ENCODE results near the gene CACNG7.

DNA sequence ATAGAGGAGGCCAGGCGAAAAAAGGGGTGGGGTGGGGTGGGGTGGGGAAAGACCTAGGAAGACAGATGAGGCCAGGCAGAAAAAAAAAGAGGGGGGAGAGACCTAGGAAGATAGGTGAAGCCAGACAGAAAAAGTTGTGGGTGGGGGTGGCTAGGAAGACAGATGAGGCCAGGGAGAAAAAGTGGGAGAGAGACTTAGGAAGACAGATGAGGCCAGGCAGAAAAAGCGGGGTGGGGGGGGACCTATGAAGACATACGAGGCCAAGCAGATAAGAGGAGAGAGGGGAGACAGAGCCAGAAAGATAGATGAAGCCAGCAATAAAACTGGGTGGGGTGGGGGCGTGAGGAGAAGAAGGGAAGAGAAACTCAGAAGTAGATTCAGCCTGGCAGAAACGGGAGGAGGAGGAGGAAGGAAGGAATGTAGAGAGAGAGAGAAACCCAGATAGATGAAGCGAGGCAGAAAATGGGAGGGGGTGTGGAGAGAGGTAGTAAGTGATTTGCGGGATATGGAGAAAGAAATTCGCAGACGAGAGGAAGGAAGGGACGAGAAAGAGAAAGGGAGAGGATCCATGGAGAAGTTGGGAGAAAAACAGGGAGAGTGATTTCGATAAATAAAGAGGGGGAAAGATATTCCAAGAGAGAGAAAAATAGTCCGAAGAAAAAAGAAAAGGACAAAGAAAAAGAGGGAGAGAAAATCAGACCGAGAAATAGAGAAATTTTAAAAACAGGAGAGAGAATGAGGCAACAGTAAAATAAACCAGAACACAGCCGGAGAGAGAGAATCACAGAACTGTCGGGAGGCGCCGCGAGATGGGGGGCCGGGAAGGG, 70.1 kb downstream of the CACNG7 start:
- TF ChIP-seq EZH2 (IDR thresholded peaks at IDR 0.05; ENCODE audit: borderline replicate concordance, insufficient read depth, low read length, poor library complexity, severe bottlenecking) (no peak), CTCF (IDR thresholded peaks at IDR 0.05; ENCODE audit: poor library complexity, severe bottlenecking) (no peak)
